BJ (cell line): ENCODE data around the gene BOLA2B. TPM values are rescaled to one million over a fixed set of nuclear protein-coding genes. Genes with fewer than 3 reads are reported as not detected.
"Not testable (repeated sequence)": the region's sequence is repeated elsewhere in the genome, so short reads cannot be mapped to it uniquely, and the experiment has no call there.

Experiments used
- CTCF ChIA-PET: fragments of 350-600 bp; formaldehyde crosslinking; extraction: SDS; loops from one replicate; lab custom pipeline; 2021; ENCODE audit warnings: antibody characterized with exemption, inconsistent platforms; lab: Yijun Ruan, JAX
- POLR2A ChIA-PET: fragments of 300-600 bp; sonication (Branson Sonifier 250); formaldehyde crosslinking; extraction: SDS; loops from one replicate; lab custom pipeline; 2021; ENCODE audit warnings: antibody characterized with exemption; lab: Charles Lee
- DNase-seq: peaks from one replicate; pipeline ENCODE4 v3.0.0-alpha.2; 2011; ENCODE audit warnings: low read depth
- H3K27me3 ChIP-seq: 2 replicates; pipeline ENCODE4 v1.6.0; 2011; ENCODE audit warnings: low read length; ENCODE audit not compliant: control insufficient read depth, insufficient read depth
- H3K36me3 ChIP-seq: 2 replicates; pipeline ENCODE4 v1.5.1; 2011; ENCODE audit warnings: low read length; ENCODE audit not compliant: control insufficient read depth, insufficient read depth
- H3K4me3 ChIP-seq: 2 replicates; pipeline ENCODE4 v1.5.1; 2011; ENCODE audit warnings: low read depth, mild to moderate bottlenecking, control low read depth, low read length
- polyA plus RNA-seq: library from polyadenylated mRNA; depleted of rRNA; stranded (reverse); fragments of >200 nt; gene quantifications from 2 replicates; pipeline ENCODE4 v1.2.3, GENCODE V29; 2011
- TF ChIP-seq, protein P1 (sequence below): IDR thresholded peaks from 2 replicates; pipeline ENCODE4 v1.5.1; 2011; ENCODE audit warnings: low read depth, mild to moderate bottlenecking, control low read depth, inconsistent platforms, low read length, moderate library complexity; ENCODE audit not compliant: insufficient read depth

BOLA2B gene
- polyA plus RNA-seq, 1 experiment = 50.2 TPM

- H3K36me3 ChIP-seq, CTCF ChIA-PET, H3K4me3 ChIP-seq, POLR2A ChIA-PET, DNase-seq, H3K27me3 ChIP-seq: not testable (repeated sequence)
These were observed 2.3 kb downstream of the BOLA2B start for GRCh38 chr16:30191158-30191557.

DNA sequence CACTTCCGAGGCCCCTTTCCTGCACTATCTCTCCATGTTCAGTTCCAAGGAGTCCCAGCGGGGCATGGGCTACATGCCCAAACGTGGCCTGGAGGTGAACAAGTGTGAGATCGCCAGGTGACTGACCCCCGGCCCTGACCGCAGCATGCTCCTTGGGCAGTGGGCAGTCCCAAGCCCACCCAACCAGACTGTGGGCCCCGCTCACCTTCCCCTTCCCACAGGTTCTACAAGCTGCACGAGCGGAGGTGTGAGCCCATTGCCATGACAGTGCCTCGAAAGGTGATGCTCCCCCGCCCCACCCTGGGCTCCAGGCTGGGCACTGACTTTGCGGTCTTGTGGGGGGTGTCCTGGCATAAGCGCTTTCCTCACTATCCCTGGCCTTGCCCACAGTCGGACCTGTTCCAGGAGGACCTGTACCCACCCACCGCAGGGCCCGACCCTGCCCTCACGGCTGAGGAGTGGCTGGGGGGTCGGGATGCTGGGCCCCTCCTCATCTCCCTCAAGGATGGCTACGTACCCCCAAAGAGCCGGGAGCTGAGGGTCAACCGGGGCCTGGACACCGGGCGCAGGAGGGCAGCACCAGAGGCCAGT lies 5.4 kb downstream of the BOLA2B start:
- no peak for DNase-seq
- no peaks in the 10 kb centered on the region for H3K27me3 ChIP-seq
- ChIA-PET CTCF (no interaction called here), POLR2A (no interaction called here)
- no peak overlapping the region for H3K4me3 ChIP-seq
- TF ChIP-seq, protein P1, sequence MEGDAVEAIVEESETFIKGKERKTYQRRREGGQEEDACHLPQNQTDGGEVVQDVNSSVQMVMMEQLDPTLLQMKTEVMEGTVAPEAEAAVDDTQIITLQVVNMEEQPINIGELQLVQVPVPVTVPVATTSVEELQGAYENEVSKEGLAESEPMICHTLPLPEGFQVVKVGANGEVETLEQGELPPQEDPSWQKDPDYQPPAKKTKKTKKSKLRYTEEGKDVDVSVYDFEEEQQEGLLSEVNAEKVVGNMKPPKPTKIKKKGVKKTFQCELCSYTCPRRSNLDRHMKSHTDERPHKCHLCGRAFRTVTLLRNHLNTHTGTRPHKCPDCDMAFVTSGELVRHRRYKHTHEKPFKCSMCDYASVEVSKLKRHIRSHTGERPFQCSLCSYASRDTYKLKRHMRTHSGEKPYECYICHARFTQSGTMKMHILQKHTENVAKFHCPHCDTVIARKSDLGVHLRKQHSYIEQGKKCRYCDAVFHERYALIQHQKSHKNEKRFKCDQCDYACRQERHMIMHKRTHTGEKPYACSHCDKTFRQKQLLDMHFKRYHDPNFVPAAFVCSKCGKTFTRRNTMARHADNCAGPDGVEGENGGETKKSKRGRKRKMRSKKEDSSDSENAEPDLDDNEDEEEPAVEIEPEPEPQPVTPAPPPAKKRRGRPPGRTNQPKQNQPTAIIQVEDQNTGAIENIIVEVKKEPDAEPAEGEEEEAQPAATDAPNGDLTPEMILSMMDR = no peak
- H3K36me3 ChIP-seq = peaks cover 2% of the 10 kb centered on the region; the same call in 1 of the 2 replicates

DNA sequence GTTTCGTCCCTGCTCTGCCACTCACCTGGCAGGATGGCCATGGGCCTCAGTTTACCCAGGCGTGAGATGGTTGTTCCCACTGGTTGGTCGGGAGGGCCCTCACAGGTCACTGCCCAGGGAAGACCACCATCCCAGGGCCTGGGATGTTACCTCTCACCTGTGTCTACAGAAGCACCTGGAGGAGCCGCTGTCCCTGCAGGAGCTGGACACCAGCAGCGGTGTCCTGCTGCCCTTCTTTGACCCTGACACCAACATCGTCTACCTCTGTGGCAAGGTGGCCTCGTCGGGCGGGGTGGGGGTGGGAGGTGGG lies 6.0 kb downstream of the BOLA2B start:
- no peak for DNase-seq
- no peaks in the 10 kb centered on the region for H3K27me3 ChIP-seq
- POLR2A ChIA-PET = no interaction called here
- CTCF ChIA-PET = no interaction called here
- no peak overlapping the region for H3K4me3 ChIP-seq
- TF ChIP-seq, protein P1 = no peak
- H3K36me3 ChIP-seq = peaks cover 2% of the 10 kb centered on the region; the same call in 1 of the 2 replicates

- CTCF ChIA-PET = no interaction called here
- no peaks in the 10 kb centered on the region for H3K27me3 ChIP-seq
- no peak for DNase-seq
- POLR2A ChIA-PET = no interaction called here
- H3K4me3 ChIP-seq = no peak overlapping the region
- TF ChIP-seq, protein P1 = peak; percentile 71
- peaks cover 2% of the 10 kb centered on the region; the same call in 1 of the 2 replicates for H3K36me3 ChIP-seq
These were observed 6.5 kb downstream of the BOLA2B start for GRCh38 chr16:30186782-30187555.

GRCh38 chr16:30186444-30186781 lies 7.1 kb downstream of the BOLA2B start:
- POLR2A ChIA-PET = no interaction called here
- DNase-seq = no peak
- Histone ChIP-seq H3K27me3 (no peaks in the 10 kb centered on the region), H3K4me3 (no peak overlapping the region), H3K36me3 (peaks cover 2% of the 10 kb centered on the region; the same call in 1 of the 2 replicates)
- CTCF ChIA-PET = no interaction called here
- TF ChIP-seq, protein P1 = no peak
